GM12892 (cell line): ENCODE results near the gene ACSL4. TPM values are rescaled to one million over a fixed set of nuclear protein-coding genes. Genes with fewer than 3 reads are reported as not detected.

Experiments
- DNase-seq: peaks from one replicate; pipeline ENCODE4 v3.0.0; 2011; ENCODE audit not compliant: insufficient read length
- FAIRE-seq: peaks from 2 replicates; lab custom pipeline; 2011; peaks lifted over from hg19 to GRCh38; lab: Jason Lieb, UNC
- POLR2A ChIP-seq: IDR thresholded peaks from 2 replicates; pipeline ENCODE4 v1.6.1; 2011; ENCODE audit warnings: low read depth, low read length, control low read depth
- POLR2AphosphoS5 ChIP-seq: IDR thresholded peaks from 2 replicates; pipeline ENCODE4 v1.6.1; 2011; ENCODE audit warnings: low read depth, low read length, control low read depth
- TAF1 ChIP-seq: IDR thresholded peaks from 2 replicates; pipeline ENCODE4 v1.6.1; 2011; ENCODE audit warnings: low read depth, mild to moderate bottlenecking, control low read depth, low read length, borderline replicate concordance
- polyA plus RNA-seq: library from polyadenylated mRNA; unstranded; fragments of >200 nt; gene quantifications from one replicate; pipeline ENCODE4 v1.2.1, GENCODE V29; 2012; ENCODE audit warnings: missing spikeins, inconsistent platforms; ENCODE audit not compliant: missing spikeins

The ACSL4 gene
- polyA plus RNA-seq, result 44.1 TPM

DNA sequence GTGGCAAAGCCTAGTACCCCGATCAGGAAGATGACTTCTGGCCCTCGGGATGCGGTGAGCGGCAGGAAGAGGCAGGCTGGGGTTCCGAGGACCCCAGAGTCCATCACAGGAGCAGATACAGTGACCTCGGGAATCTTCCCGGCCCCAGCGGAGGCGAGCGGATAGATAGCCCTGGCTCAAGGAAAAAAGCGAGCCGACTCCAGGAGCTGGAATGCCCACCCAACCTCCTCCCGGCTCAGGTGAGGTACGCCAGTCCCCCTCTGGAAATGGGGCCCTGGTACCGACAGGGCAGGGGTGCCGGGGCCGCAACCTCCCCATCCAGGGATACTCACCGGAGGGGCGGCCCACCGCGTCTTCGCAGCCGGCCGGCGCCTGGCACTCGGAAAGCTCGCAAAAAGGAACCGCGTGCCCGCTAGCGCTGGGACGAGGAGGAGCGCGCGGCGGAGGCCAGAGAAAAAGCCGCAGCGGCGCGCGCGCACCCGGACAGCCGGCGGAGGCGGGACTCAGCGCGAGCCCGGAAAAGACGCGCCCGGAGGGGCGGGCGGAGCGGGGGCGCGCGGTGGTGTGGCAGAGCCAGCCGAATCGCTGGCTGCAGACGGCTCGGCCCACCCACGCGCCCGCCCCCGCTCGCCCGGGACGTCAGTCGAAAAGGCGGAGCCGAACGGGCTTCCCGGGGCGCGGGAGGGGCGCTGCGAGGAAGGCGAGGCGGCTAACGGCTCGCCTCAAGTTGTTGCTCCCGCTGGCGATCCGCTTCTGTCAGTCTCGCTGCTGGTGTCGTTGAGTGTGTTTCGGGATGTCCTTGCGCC is at the start of gene ACSL4:
TSS of gene ACSL4 (minus strand) at position 451 of the 806 bp plus-strand sequence. CDS start 49,894 bp downstream, outside the sequence.
- TF ChIP-seq TAF1 (peak; percentile 54; the same call in 1 of the 2 replicates), POLR2A (peak; percentile 72), POLR2AphosphoS5 (peak; percentile 76)
- FAIRE-seq (peak; percentile 87), DNase-seq (peak; percentile 47)

DNA sequence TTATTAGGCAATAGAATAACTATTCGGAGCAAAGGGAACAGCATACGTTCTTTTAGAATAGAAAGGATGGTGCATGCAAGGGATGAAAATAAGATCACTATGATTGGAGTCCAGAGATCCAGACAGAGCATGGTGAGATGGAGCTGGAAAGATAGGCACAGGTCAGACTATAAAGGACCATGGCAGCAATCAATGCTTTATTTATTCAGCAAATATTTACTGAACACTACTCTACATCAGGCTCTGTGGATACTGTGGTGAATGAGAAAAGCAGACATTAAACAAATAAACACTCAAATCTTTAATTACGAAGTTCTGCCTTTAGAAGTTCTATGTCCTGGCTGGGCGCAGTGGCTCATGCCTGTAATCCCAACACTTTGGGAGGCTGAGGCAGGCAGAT is 44.7 kb upstream of the ACSL4 start:
- no peak for DNase-seq
- FAIRE-seq, result no peak
- TF ChIP-seq TAF1 (no peak), POLR2A (no peak), POLR2AphosphoS5 (no peak)

DNA sequence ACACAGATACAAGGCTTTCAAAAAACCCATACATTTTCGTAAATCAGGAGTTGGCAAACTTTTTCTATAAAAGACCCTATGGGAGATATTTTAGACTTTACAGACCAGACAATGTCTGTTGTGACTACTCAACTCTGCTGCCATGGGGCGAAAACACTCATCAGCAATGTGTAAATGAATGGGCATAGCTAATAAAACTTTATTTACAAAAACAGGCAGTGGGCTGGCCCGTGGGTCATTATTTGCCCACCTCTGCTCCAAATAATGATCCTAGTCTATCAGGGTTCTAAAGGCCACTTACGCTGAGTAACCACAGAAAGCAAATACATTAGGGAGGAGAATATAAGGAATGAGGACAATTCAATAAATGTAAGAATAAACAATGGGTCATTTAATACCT is 43.9 kb upstream of the ACSL4 start:
- no peak for TF ChIP-seq POLR2AphosphoS5
- no peak for TF ChIP-seq TAF1
- no peak for TF ChIP-seq POLR2A
- no peak for DNase-seq
- no peak for FAIRE-seq

DNA sequence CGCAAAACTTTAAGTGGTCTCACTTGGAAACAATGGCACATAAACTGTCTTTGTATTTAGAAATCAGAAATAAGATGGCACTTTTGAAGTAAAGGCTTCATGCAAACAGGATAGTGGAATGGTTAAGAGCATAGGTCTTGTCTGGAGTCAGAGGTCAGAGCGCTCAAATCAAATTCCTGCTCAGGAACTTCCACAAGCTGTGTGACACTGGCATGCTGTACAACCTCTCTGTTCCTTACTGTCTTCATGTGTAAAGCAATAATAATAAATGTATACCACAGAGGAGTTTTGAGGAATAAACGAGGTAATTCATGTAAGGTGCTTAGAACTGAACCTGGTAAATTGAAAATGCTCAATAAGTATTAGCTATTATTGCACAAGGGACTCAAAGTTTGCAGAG is 43.4 kb upstream of the ACSL4 start:
- no peak for TF ChIP-seq POLR2A
- TF ChIP-seq TAF1, result no peak
- TF ChIP-seq POLR2AphosphoS5, result no peak
- FAIRE-seq, result no peak
- DNase-seq, result no peak

DNA sequence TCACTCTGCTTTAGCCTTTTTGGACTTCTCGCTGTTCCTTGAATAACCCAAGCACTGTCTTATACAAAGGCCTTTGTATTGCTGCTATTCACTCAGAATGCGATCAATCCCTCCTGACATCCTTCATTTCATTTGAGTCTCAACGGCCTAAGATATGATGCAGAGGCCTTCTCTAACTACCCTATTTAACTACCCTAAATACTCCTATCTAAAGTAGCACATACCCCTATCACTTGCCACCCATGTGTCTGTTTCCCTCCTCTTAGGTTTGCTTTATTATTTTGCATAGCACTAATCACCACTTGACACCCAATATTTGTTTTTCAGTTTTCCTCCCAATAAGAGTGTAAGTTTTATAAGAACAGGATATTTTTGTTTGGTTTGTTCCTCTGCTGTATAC is 42.3 kb upstream of the ACSL4 start:
- DNase-seq (no peak), FAIRE-seq (peak; percentile 57)
- no peak for TF ChIP-seq POLR2A
- no peak for TF ChIP-seq POLR2AphosphoS5
- no peak for TF ChIP-seq TAF1

DNA sequence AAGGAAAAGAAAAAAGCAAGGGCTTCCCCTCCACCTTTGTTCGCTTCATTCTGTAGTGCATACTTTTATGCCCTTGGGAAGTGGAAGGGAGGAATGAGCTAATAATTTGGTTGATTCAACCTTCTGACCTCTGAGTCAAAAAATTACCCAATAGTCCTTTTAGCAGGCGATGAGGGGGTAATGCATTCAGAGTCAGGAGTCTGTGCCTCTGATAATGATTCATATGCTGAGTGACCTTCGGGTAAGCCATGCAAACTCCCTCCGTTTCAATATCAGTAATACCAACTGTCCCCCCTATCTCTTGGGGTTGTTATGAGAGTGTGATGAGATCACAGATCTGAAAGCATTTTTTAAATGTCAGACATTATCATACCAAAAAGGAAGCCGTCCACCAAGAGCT is 41.6 kb upstream of the ACSL4 start:
- no peak for TF ChIP-seq POLR2AphosphoS5
- no peak for TF ChIP-seq TAF1
- no peak for TF ChIP-seq POLR2A
- FAIRE-seq (peak; percentile 85), DNase-seq (peak; percentile 21)

DNA sequence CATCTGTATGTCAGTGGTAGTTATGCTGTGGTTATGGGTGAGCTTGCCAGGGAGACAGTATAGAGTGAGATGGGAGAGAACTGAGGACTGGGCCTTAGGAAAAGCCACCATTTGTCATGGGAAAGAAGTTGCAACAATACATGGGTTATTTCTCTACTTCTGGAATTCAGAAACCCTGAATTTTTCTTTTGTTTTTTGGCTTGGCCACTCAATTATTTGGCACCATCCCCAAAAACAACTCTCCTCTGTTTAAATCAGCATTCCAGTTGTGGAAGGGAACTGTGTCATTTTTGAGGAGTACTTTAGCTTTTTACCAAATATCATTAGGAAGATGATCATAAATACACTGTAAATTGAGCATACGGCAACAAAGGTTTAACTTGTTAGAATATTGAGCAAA is 41.1 kb upstream of the ACSL4 start:
- FAIRE-seq (no peak), DNase-seq (no peak)
- TF ChIP-seq POLR2AphosphoS5 (no peak), POLR2A (no peak), TAF1 (no peak)

DNA sequence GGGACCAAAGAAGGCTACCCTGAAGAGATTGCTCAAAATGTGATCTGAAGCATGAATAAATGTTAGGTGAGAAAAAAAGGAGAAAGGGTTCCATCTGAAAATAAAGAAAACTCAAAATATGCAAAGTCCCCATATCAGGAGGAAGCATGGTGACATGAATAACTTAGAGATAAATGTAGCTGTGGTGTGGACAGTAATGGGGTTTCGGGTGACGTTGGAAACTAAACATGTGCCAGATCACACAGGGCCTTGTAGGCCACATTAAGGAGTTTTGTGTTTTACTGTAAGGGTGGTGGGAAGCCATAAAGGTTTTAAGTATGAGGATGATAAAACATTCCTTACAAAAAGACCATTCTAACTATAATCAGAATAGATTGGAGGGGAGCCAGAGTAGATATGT is 40.3 kb upstream of the ACSL4 start:
- DNase-seq (no peak), FAIRE-seq (peak; percentile 78)
- no peak for TF ChIP-seq POLR2AphosphoS5
- no peak for TF ChIP-seq POLR2A
- TF ChIP-seq TAF1, result no peak

DNA sequence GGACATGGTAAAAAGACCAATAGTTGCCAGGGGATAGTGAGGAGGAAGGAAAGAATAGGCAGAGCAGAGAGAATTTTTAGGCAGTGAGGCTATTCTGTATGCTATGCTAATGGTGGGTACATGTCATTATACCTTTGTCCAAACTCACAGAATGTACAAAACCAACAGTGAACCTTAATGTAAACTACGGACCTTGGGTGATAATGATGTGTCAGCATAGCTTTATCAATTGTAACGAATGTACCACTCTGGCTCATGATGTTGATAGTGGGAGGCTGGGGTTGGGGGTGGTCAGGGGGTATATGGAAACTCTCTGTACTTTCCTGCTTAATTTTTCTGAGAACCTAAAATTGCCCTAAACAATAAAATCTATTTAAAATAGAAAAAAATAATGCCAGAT is 37.7 kb upstream of the ACSL4 start:
- no peak for FAIRE-seq
- TF ChIP-seq TAF1, result no peak
- TF ChIP-seq POLR2AphosphoS5, result no peak
- no peak for TF ChIP-seq POLR2A
- DNase-seq, result no peak

DNA sequence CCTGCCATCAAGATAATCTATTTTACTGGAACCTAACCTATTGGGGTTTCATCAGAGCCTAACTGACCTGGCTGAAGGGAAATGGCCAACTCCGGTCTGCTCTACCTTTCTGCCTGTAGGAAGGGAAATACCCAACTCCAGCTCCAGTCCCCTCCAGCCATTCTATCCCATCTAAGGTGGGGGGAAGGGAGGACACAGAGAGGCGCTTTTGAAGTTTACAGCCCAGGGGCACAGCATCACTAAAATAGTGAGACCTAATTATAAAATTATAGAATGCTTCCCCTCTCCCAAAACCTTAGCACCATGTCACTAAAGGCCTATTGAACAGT is 27.8 kb upstream of the ACSL4 start:
- FAIRE-seq (peak; percentile 46), DNase-seq (no peak)
- TF ChIP-seq POLR2AphosphoS5, result no peak
- TF ChIP-seq POLR2A, result no peak
- no peak for TF ChIP-seq TAF1

DNA sequence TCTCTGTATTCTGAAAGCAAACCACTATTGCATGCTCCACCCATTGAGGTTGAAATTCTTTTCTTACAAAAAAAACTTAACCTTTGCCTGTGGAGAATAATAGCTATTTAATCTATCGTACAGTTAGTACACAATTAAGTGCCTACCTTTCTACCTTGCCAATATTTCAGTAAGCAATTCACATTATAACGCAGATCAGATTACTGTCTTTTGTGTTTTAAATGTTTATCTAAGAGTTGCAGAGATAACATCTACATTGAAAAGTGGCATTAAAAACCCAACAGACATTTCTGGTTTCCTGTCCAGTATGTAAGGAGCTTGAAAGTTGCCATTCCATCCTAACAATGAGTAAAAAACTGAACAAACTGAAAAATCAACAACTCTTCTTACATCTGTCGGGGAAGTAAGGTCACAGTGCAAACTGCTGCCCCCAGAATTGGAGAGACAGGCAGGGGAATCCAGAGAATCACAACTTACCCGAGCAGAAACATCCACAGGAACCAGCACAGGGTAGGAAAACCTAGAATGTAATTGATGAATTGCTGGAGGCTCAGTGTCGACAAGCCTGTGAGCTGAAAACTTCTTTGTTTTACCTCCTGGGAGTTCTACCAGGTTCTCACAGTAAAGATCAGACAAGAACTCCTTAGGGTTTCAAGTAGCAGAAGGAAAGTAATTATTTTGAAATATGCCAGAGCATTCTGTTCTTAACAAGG is 27.3 kb upstream of the ACSL4 start:
- no peak for FAIRE-seq
- no peak for DNase-seq
- TF ChIP-seq POLR2A (no peak), TAF1 (no peak), POLR2AphosphoS5 (no peak)
